ENCODE results near the gene PPARGC1A. TPM values are rescaled to one million over a fixed set of nuclear protein-coding genes. Genes with fewer than 3 reads are reported as not detected.

Gene PPARGC1A
- 0.17 and 0.27 TPM in 2 replicates for total RNA-seq (2014; rRNA removed; shearing (Covaris generic))

GRCh38 chr4:23889814-23890341, at the start of gene PPARGC1A:
PPARGC1A (minus strand) TSS chr4:23890047; CDS start chr4:23889957, 90 bp downstream.
- peak; percentile 31 for DNase-seq (ENCODE audit: low read depth)

DNA sequence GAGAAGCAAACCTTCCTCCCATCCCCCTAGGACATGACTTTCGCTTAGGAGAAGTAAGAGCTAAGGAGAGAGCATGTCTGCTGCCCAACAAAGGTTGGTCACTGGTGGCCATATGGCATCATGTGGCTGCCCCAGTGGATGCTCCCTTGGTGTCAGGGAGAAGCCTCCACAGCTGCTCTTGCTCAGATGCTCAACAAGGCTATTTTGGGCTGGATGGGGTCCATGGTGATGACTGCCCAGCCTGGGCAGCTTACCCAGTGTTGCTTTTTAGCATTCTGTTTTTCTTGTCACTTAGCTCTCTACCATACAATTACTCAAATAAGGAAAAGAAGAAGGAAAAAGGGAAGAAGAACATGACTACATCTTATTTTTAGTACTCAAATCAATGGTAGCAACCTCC, 48.9 kb upstream of the PPARGC1A start:
- DNase-seq (ENCODE audit: low read depth): no peak

DNA sequence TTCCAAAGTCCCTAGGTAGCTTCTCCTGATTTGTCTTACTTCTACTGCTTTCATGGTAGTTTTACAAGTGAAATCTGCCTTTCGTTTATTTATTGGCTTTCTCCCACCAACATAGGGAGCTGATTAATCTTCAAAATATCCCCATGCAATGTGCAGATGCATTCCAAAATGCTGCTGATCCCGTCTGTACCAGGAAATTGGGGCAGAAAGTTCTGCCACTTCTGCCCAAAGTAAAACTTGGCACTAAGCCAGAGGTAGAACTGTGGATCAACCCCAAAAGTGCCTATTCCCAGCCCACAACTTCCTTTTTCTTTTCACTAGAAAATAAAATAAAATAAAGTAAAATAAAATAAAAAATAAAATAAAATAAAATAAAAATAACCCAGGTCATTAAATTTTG, 47.3 kb upstream of the PPARGC1A start:
- no peak for DNase-seq (ENCODE audit: low read depth)

GRCh38 chr4:23934915-23935314, 45.1 kb upstream of the PPARGC1A start:
- DNase-seq (ENCODE audit: low read depth): peak; percentile 77

- DNase-seq (ENCODE audit: low read depth): peak; percentile 8
Measured at GRCh38 chr4:23934223-23934622, 44.4 kb upstream of the PPARGC1A start.

GRCh38 chr4:23932901-23933308, 43.1 kb upstream of the PPARGC1A start:
- DNase-seq (ENCODE audit: low read depth): no peak

- DNase-seq (ENCODE audit: low read depth): no peak
Measured at GRCh38 chr4:23932186-23932585, 42.3 kb upstream of the PPARGC1A start.

GRCh38 chr4:23931489-23931830, 41.6 kb upstream of the PPARGC1A start:
- no peak for DNase-seq (ENCODE audit: low read depth)

GRCh38 chr4:23930750-23931488, 41.1 kb upstream of the PPARGC1A start:
- DNase-seq (ENCODE audit: low read depth): peak; percentile 40

GRCh38 chr4:23929248-23929647, 39.4 kb upstream of the PPARGC1A start:
- DNase-seq (ENCODE audit: low read depth): peak; percentile 29

DNA sequence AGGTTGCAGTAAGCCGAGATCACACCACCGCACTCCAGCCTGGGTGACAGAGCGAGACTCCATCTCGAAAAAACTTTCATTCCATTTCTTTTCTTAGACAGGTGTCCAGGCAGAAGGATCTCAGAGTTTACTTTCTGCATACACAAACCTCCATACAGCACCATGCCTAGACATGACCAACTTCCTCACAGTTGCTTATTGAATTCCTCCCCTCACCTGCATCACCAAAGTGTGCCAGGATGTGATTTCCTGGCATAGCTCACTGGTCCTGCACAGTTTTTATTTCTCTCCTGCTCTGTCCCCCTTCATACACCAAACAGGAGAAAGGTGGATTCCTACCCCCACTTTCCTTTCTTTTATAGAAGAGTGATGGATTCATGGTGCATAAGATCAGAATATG, 34.7 kb upstream of the PPARGC1A start:
- DNase-seq (ENCODE audit: low read depth): no peak

GRCh38 chr4:23923840-23924239, 34.0 kb upstream of the PPARGC1A start:
- no peak for DNase-seq (ENCODE audit: low read depth)

- no peak for DNase-seq (ENCODE audit: low read depth)
Measured at GRCh38 chr4:23923141-23923540, 33.3 kb upstream of the PPARGC1A start.

DNA sequence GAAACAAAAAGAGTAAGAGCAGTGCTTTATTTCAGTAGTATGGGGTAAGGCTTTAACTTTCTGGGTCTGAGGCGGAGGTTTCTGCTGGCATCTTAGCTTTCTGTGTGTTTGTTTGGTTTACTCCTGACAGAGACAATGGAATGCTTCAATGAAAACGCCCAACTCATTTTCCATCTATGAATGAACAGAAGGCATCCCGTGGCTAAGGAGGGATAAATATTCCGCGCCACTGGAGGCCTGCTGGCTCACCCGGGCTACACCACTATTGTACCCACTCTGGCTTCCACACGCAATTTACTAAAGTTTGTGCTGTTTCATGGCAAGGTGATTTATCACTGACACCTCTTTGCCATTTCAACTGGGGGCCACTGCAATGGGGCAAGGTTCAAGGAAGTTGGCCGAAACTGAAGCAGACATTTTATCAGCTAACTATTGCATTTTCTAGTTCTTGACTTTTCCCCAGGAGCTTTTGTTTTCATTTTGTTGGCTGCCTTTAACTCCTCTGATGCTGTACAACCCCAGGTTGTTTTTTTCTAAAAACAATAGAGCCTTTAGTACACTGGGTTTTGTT, 32.8 kb upstream of the PPARGC1A start:
- DNase-seq (ENCODE audit: low read depth): no peak

DNA sequence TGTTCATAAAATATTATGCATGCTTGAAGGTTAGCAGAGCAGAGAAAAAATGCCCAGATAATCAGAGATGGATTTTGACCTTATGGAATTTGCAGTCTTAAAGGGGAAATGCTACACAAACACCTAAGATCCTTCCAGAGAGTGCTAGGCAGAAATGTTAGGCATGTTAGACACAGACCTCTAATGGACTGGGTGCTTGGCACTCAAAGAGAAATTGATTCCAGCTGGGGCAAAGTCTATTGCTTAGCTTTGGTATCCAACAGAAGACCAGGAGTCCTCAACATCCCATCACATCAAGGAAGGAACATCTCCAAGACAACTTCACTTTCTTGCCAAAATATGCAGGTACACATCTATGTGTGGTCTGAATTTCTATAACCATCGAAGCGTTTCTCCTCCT, 32.2 kb upstream of the PPARGC1A start:
- DNase-seq (ENCODE audit: low read depth): no peak

DNA sequence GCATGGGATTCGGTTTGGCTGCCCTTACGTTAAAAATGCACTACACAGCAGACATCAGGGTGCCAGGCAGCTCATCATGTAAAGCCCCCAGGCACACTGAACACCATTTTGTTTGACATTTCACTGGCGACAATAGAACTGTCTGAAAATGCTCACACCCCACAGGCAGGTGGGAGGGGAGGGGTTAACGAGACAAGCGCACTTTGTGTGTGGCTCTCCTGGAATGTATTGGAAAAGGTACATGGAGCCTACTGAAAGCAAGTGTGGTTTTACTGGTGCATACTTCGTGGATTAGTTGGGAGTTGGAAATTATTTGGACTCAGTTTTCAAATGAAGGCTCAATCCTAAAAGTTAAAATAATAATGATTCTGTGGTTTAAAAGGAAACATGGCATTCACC, 31.6 kb upstream of the PPARGC1A start:
- no peak for DNase-seq (ENCODE audit: low read depth)

DNA sequence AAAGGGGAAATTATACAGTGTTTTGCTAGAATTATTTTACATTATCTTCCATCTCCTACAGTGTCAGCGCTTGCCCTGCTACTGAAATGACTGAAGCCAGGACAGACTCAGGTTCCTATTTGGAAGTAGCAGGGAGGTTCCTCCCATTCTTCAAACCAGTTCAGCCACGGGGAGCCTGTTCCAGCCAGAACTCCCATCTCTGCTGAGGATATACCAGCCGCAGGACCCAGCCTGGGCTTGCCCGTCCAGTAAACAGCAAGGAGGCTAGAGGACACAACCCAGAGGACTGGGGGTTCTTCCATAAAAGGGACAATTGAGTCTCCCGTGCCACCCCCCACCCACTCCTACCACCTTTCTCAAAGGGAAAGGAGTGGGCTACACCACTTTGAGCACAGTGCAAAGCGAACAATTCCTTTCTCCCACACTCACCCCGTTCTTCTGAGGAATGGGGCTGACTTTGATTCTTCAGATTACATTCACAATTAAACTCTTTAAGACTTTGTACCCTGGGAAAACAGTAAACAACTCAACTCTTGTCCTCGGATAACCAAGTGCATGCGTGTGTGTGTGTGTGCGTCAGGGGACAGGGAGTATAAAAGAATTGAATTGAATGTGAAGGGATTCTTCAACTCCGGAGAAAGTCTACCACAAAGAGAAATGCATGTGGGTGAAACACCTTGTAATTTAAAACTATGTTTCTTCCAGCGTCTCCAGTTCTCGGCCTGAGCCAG, 31.0 kb upstream of the PPARGC1A start:
- no peak for DNase-seq (ENCODE audit: low read depth)

GRCh38 chr4:23920296-23920695, 30.4 kb upstream of the PPARGC1A start:
- no peak for DNase-seq (ENCODE audit: low read depth)

GRCh38 chr4:23916282-23916681, 26.4 kb upstream of the PPARGC1A start:
- DNase-seq (ENCODE audit: low read depth): no peak

DNA sequence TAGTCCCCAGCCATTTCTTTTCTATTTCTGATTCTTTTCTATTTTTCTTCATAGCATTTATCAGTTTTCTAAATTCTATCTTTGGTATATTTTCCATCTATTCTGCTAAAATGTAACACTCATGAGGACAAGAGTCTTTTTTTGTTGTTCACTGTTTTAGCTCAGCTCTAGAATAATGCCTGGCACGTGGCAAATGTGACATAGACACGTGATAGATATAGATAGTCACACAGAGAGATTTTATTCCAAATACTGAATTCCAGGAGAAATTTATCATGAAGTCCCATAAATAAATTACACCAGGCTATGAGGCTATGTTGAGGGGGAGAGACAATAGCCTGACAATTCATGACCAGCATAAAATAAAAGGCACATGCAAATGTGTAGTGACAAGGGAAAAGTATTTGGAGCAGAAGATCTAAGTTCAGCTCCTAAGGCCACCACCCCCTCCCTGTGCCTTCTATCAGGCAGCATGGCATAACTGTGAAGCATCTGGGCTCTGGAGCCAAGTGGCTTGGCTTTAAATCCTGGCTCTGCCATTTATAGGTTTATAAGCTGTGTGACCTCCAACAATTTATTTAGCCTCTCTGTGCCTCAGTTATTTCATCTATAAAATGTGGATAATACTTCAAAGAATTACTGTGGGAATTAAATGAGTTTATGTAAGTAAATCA, 25.7 kb upstream of the PPARGC1A start:
- DNase-seq (ENCODE audit: low read depth): no peak

DNA sequence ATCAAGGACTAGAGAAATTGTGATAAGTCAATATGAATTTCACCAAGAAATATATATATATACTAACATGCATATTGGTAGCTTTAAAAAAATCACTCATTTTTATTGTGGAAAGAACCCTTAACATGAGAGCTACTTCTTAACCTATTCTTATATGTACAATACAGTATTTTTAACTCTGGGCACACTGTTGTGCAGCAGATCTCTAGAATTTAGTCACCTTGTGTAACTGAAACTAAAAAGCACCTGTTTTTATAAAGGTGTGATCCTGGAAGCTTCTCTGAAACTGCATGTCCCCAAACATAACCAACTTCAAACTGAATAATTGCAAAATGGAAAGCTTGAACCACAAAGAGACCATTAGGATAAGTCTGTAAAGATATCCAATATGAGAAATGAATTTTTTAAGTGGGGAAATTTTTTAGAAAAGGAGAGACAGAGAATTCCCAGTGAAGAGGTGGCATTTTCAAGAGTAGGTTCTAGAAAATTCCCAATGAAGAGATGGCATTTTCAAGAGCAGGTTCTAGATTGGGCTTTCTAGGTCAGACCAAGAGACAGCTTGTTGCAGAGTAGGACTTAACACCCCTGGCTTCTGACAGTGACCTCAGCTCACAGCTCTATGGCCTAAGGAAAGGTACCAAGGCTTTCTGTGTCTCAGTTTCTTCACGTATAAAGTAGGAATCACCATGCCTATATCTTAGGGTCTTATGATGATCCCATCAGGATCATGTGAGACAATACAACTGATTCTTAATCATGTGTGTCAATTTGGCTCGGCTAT, 22.0 kb upstream of the PPARGC1A start:
- DNase-seq (ENCODE audit: low read depth): no peak

All from Daoy (cell line).